K562 treated with DMSO at 1 percent for 48 hours (cell line): ENCODE data around the gene TERB2. TPM values are rescaled to one million over a fixed set of nuclear protein-coding genes. Genes with fewer than 3 reads are reported as not detected.

ENCODE experiments used
- total RNA-seq: library from RNA; unstranded; fragments of 300-600 nt; gene quantifications from 2 replicates; pipeline ENCODE4 v1.2.3, GENCODE V29; 2022; ENCODE audit warnings: low replicate concordance; ENCODE audit errors: extremely low read depth

Gene TERB2, protein sequence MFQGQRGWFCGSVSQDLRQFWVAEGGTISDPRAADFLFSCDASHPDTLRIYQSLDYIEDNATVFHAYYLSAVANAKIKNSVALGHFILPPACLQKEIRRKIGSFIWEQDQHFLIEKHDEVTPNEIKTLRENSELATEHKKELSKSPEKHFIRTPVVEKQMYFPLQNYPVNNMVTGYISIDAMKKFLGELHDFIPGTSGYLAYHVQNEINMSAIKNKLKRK
- total RNA-seq, result not detected in 2 replicates

DNA sequence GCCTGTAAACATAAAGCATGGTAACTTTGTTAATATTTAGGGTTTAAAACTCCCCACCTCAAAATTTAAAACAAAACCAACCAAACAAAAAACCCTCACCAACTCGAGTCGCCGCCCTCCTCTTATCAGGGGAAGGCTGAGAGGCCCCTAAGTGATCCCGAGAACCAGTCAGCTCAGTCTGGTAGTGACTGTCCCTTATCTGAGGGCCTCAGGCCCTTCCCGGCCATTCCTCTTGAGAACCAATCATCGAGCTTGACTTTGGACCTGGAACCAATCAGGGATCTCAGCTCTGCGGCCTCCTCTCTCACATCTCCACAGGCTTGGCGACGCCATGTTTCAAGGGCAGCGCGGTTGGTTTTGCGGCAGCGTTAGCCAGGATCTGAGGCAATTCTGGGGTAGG lies at the start of gene TERB2:
Gene TERB2 (plus strand): TSS at position 300 of the 400 bp plus-strand sequence. CDS start 32 bp downstream, at position 332.

DNA sequence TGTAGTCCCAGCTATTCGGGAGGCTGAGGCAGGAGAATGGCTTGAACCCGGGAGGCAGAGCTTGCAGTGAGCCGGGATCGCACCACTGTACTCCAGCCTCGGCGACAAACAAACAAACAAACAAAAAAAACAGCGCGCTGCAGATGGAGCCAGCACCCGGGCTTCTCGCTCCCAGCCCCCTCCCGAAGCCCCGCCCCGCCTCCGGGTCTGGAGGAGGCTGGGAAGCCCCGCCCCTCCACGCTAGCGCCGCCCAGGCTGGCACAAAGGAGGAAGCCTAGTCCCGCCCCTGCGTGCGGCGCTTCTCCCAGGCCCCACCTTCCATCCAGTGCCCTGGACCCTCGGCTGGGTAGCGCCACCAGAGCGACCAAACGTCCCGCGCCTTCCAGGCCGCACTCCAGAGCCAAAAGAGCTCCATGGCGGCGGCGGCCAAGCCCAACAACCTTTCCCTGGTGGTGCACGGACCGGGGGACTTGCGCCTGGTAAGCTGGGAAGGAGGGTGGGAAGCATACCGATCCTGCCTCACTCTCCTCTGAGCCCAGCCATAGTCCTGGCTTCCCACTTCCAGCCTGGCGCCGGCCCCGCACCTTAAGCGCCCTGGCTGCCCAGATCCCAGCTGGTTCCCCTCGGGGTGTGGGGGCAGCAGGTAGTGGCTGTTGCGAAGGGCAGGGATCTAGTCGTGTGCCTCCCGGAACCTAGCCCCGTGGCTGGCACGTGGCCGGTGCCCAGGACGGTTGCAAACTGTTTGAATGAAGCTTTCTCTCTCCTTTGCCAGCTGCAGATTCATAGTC lies 66.6 kb downstream of the TERB2 start, which contains the start of gene SORD:
Gene SORD (plus strand): TSS at position 325 of the 788 bp plus-strand sequence. CDS start 89 bp downstream, at position 414.

Other genes starting within 250 kb of the TERB2 start
- not detected in 2 replicates for gene PATL2, start 245.4 kb upstream of the TERB2 start, total RNA-seq
- gene B2M, start 245.2 kb upstream of the TERB2 start, total RNA-seq, result 1,655 and 3,446 TPM in 2 replicates
- not detected in 2 replicates for gene TRIM69, start 220.2 kb upstream of the TERB2 start, total RNA-seq
- gene SORD, start 66.5 kb downstream of the TERB2 start, total RNA-seq, result not detected in 2 replicates
- gene DUOX2, start 157.5 kb downstream of the TERB2 start, total RNA-seq, result not detected in 2 replicates
- gene DUOXA2, start 157.6 kb downstream of the TERB2 start, total RNA-seq, result not detected in 2 replicates
- gene DUOXA1, start 173.2 kb downstream of the TERB2 start, total RNA-seq, result not detected in 2 replicates
- gene DUOX1, start 173.3 kb downstream of the TERB2 start, total RNA-seq, result not detected in 2 replicates
- not detected in 2 replicates for gene SHF, start 231.3 kb downstream of the TERB2 start, total RNA-seq